NB4 (cell line): ENCODE data around the gene EHF.

Experiments
- DNase-seq: peaks from one replicate; pipeline ENCODE4 v3.0.0; 2010; ENCODE audit warnings: low read depth
- H3K4me3 ChIP-seq: one replicate; pipeline ENCODE4 v1.5.1; 2011; ENCODE audit warnings: mild to moderate bottlenecking, low read depth, low read length, moderate library complexity
- MYC ChIP-seq: IDR thresholded peaks from 2 replicates; pipeline ENCODE4 v1.6.1; 2011; ENCODE audit warnings: low read depth, low read length
- POLR2A ChIP-seq: IDR thresholded peaks from 2 replicates; pipeline ENCODE4 v1.6.1; 2011; ENCODE audit warnings: mild to moderate bottlenecking; ENCODE audit not compliant: insufficient read length; ENCODE audit errors: extremely low read depth
- TF ChIP-seq, protein P1 (sequence below): IDR thresholded peaks from 2 replicates; pipeline ENCODE4 v1.6.1; 2011; ENCODE audit warnings: low read depth, low read length
- TF ChIP-seq, protein P2 (sequence below): IDR thresholded peaks from one replicate; pipeline ENCODE4 v1.5.1; 2012; ENCODE audit warnings: low read depth, low read length

EHF gene

DNA sequence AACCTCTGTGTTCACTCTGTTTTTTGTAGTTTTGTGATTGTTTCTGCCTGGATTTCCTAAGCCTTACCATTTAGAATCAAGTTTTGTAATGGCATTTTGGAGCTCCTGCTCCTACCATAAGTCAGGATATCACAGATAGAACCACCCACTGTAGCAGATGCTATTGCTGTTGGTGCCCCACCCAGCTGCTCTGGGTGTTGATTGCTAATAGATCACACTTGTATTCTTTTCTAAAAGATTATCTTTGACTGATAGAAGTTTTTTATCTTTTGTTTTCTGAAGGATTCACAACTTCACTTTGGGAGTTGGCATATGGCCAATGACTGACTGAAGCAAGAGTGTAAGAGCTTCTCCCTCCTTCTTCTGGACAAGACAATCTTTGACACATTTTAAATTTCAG lies 76.0 kb downstream of the EHF start:
- TF ChIP-seq, protein P1, sequence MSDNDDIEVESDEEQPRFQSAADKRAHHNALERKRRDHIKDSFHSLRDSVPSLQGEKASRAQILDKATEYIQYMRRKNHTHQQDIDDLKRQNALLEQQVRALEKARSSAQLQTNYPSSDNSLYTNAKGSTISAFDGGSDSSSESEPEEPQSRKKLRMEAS, result no peak
- TF ChIP-seq POLR2A, result no peak
- no peak for DNase-seq
- no peak overlapping the region for H3K4me3 ChIP-seq

DNA sequence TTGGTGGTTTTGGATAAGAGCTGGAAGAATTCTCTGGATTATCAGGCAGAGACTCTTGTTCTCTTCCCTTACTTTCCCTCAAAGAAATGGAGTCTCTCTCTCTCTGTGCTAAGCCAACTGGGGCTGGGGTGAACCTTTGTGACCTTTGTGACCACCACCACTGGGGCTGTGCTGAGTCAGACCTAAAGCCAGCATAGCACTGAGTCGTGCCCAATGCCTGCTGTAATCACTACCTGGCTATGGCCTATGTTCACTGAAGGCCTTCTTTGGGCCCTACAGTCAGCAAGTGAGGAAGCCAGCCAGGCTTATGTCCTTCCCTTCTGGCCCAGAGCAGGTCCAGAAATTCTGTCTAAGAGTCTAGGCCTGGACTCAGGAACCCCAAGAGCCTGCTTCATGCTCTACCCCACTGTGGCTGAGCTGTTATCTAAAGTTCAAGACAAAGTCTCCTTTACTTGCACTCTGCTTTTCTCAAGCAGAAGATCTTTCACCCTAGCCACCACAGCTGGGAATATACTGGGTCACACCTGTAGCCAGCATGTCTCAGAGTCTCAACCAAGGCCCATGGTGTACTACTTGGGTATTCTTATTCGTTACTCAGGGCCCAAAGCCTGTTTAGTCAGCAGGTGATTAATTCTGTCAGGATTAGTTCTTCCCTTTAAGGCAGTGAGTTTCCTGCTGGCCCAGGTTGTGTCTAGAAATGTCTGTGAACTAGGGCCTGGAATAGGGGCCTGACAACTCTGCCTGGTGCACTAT lies 86.0 kb downstream of the EHF start:
- H3K4me3 ChIP-seq, result no peak overlapping the region
- TF ChIP-seq MYC (no peak), POLR2A (no peak)
- TF ChIP-seq, protein P2, sequence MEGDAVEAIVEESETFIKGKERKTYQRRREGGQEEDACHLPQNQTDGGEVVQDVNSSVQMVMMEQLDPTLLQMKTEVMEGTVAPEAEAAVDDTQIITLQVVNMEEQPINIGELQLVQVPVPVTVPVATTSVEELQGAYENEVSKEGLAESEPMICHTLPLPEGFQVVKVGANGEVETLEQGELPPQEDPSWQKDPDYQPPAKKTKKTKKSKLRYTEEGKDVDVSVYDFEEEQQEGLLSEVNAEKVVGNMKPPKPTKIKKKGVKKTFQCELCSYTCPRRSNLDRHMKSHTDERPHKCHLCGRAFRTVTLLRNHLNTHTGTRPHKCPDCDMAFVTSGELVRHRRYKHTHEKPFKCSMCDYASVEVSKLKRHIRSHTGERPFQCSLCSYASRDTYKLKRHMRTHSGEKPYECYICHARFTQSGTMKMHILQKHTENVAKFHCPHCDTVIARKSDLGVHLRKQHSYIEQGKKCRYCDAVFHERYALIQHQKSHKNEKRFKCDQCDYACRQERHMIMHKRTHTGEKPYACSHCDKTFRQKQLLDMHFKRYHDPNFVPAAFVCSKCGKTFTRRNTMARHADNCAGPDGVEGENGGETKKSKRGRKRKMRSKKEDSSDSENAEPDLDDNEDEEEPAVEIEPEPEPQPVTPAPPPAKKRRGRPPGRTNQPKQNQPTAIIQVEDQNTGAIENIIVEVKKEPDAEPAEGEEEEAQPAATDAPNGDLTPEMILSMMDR, result no peak
- TF ChIP-seq, protein P1, result no peak
- DNase-seq, result no peak

DNA sequence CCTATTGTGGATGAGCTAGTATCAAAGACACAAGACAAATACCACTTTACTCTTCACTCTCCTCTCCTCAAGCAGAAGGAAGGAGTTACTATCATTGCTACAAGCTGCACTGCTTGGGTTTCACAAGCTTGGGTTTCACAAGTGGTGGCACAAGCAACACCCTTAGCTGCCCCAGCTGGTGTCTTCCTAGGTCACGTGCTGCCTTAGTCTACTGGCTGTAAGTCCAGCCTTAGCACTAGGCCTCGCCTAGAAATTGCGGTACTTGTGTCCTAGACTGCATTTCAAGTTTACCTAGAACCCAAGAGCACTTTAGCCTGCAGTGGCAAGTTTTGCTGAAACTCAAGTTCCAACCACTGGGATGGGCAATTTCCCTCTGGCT lies 86.6 kb downstream of the EHF start:
- TF ChIP-seq, protein P1, result no peak
- TF ChIP-seq MYC (no peak), POLR2A (no peak)
- TF ChIP-seq, protein P2, result no peak
- DNase-seq, result no peak
- no peak overlapping the region for H3K4me3 ChIP-seq
